NCI-H2227 (cell line): Measurements from ENCODE around the gene TSGA10.

Experiments used
- DNase-seq: peaks from one replicate; lab custom pipeline; 2025; ENCODE audit not compliant: unreplicated experiment; lab: John Stamatoyannopoulos, UW

TSGA10 gene

GRCh38 chr2:98948956-98949739 is 205.6 kb downstream of the TSGA10 start:
- DNase-seq, result no peak

GRCh38 chr2:98947554-98947953 is 207.2 kb downstream of the TSGA10 start:
- no peak for DNase-seq
